HepG2 (cell line): Measurements from ENCODE around the gene KCNAB3. TPM values are rescaled to one million over a fixed set of nuclear protein-coding genes. Genes with fewer than 3 reads are reported as not detected.

Experiments used
- ATAC-seq: fragments of 200-7000 bp; cut with Tn5 transposase; 3 replicates; pipeline ENCODE4 v1.9.1; 2020; ENCODE audit warnings: mild to moderate bottlenecking, moderate library complexity
- BruUV-seq: library from RNA; stranded (reverse); fragments of 400-500 nt; replicated peaks from 2 replicates; lab custom pipeline; 2021; lab: Mats Ljungman, UMichigan
- CTCF ChIA-PET: fragments of 300-600 bp; formaldehyde crosslinking; extraction: SDS; loops from one replicate; lab custom pipeline; 2021; ENCODE audit warnings: low total read pairs, inconsistent platforms, low intra/inter-chr PET ratio; lab: Yijun Ruan, JAX
- POLR2A ChIA-PET: fragments of 350-600 bp; sonication (Branson Sonifier 250); formaldehyde crosslinking; loops from one replicate; lab custom pipeline; 2020; ENCODE audit warnings: antibody characterized with exemption, inconsistent platforms; lab: Yijun Ruan, JAX
- DNase-seq: peaks from one replicate; pipeline ENCODE4 v3.0.0-alpha.2; 2015; ENCODE audit warnings: low spot score
- FAIRE-seq: peaks from 3 replicates; lab custom pipeline; 2011; peaks lifted over from hg19 to GRCh38; lab: Jason Lieb, UNC
- H2AFZ ChIP-seq: one replicate; pipeline ENCODE4 v1.6.1; 2011; ENCODE audit warnings: low read length, inconsistent platforms
- H3K27ac ChIP-seq: fragments of 300-600 bp; 3 replicates; pipeline ENCODE4 v1.8.0; 2011; ENCODE audit warnings: mixed run types, mild to moderate bottlenecking, mixed read lengths, low read length, inconsistent platforms; ENCODE audit not compliant: insufficient read depth; ENCODE audit errors: extremely low read length
- H3K27me3 ChIP-seq, 2 experiments: fragments of 200-600 bp in 1 of 2; 2 replicates in 1 of 2; 3 replicates in 1 of 2; pipeline versions ENCODE4 v1.6.0 to v1.8.0; 2011; ENCODE audit warnings: low read length in 2 of 2, mild to moderate bottlenecking in 2 of 2, moderate library complexity in 2 of 2, inconsistent platforms in 1 of 2; ENCODE audit not compliant: insufficient read depth in 2 of 2, control insufficient read depth in 1 of 2
- H3K36me3 ChIP-seq, 2 experiments: fragments of 200-600 bp in 1 of 2; replicated peaks in 1 of 2; 2 replicates in 1 of 2; 3 replicates in 1 of 2; pipeline versions ENCODE4 v1.5.1 to v1.8.0; 2011; ENCODE audit warnings: low read length in 2 of 2, inconsistent platforms in 1 of 2; ENCODE audit not compliant: insufficient read depth in 2 of 2, control insufficient read depth in 1 of 2
- H3K4me1 ChIP-seq: 2 replicates; pipeline ENCODE4 v1.5.1; 2012; ENCODE audit warnings: low read length, inconsistent platforms; ENCODE audit not compliant: insufficient read depth
- H3K4me2 ChIP-seq: 2 replicates; pipeline ENCODE4 v1.6.0; 2011; ENCODE audit warnings: low read depth, low read length, inconsistent platforms
- H3K4me3 ChIP-seq, 3 experiments: fragments of 200-600 bp in 1 of 3; sonication (generic), shearing (Covaris generic) in 1 of 3; replicated peaks in 1 of 3; 2 replicates each; pipeline ENCODE4 v1.5.1; 2011 to 2016; ENCODE audit warnings: low read length in 3 of 3, inconsistent platforms in 2 of 3, low read depth in 2 of 3, mild to moderate bottlenecking in 2 of 3, control low read depth in 1 of 3, mixed read lengths in 1 of 3; ENCODE audit not compliant: insufficient read depth in 1 of 3
- H3K79me2 ChIP-seq: one replicate; pipeline ENCODE4 v1.6.1; 2011; ENCODE audit warnings: low read length, inconsistent platforms; ENCODE audit not compliant: insufficient read depth
- H3K9ac ChIP-seq: 2 replicates; pipeline ENCODE4 v1.6.0; 2011; ENCODE audit warnings: mild to moderate bottlenecking, low read depth, low read length, inconsistent platforms; ENCODE audit not compliant: insufficient read depth
- H3K9me3 ChIP-seq: 2 replicates; pipeline ENCODE4 v1.5.1; 2012; ENCODE audit warnings: mild to moderate bottlenecking, low read length
- H4K20me1 ChIP-seq: 2 replicates; pipeline ENCODE4 v1.6.0; 2011; ENCODE audit warnings: inconsistent platforms, mild to moderate bottlenecking, low read length, moderate library complexity; ENCODE audit not compliant: insufficient read depth
- CENPT ChIP-seq: sonication (generic); formaldehyde crosslinking; IDR thresholded peaks from 2 replicates; pipeline ENCODE4 v1.8.0; 2022; ENCODE audit warnings: low read depth, mild to moderate bottlenecking, moderate library complexity, missing genetic modification reagents
- JDP2 ChIP-seq: sonication (generic); formaldehyde crosslinking; IDR thresholded peaks from 2 replicates; pipeline ENCODE4 v1.8.1; 2022; ENCODE audit warnings: missing genetic modification reagents, borderline replicate concordance
- MIER2 ChIP-seq: IDR thresholded peaks from 2 replicates; pipeline ENCODE4 v1.6.1; 2016; ENCODE audit warnings: missing biosample characterization, missing genetic modification reagents
- MLLT10 ChIP-seq: sonication (generic); formaldehyde crosslinking; IDR thresholded peaks from 2 replicates; pipeline ENCODE4 v1.4.0; 2020; ENCODE audit warnings: missing genetic modification reagents
- SETDB1 ChIP-seq: sonication (generic); formaldehyde crosslinking; IDR thresholded peaks from 2 replicates; pipeline ENCODE4 v1.5.1; 2020; ENCODE audit warnings: missing genetic modification reagents, mild to moderate bottlenecking, borderline replicate concordance
- SIX1 ChIP-seq: sonication (generic); formaldehyde crosslinking; IDR thresholded peaks from 2 replicates; pipeline ENCODE4 v1.4.0; 2020; ENCODE audit warnings: missing genetic modification reagents, borderline replicate concordance
- SKI ChIP-seq: fragments of 450-650 bp; IDR thresholded peaks from one replicate; pipeline ENCODE4 v1.6.1; 2018; ENCODE audit warnings: mild to moderate bottlenecking; ENCODE audit not compliant: partially characterized antibody
- TCF7L2 ChIP-seq: IDR thresholded peaks from 2 replicates; pipeline ENCODE4 v1.6.1; 2011; ENCODE audit warnings: mild to moderate bottlenecking, low read depth, low read length, moderate library complexity
- THYN1 ChIP-seq: sonication (generic); formaldehyde crosslinking; IDR thresholded peaks from 2 replicates; pipeline ENCODE4 v1.8.1; 2023; ENCODE audit warnings: low read depth, mild to moderate bottlenecking, moderate library complexity, missing genetic modification reagents, borderline replicate concordance
- ZFP62 ChIP-seq: sonication (generic); formaldehyde crosslinking; IDR thresholded peaks from 2 replicates; pipeline ENCODE4 v1.4.0; 2020; ENCODE audit warnings: missing genetic modification reagents
- ZNF180 ChIP-seq: sonication (generic); formaldehyde crosslinking; IDR thresholded peaks from 2 replicates; pipeline ENCODE4 v1.4.0; 2020; ENCODE audit warnings: low read depth, missing genetic modification reagents, borderline replicate concordance
- ZNF354B ChIP-seq: sonication (generic); formaldehyde crosslinking; IDR thresholded peaks from 2 replicates; pipeline ENCODE4 v1.8.0; 2022; ENCODE audit warnings: mild to moderate bottlenecking, missing genetic modification reagents
- ZNF678 ChIP-seq: sonication (generic); formaldehyde crosslinking; IDR thresholded peaks from 2 replicates; pipeline ENCODE4 v1.4.0; 2020; ENCODE audit warnings: mild to moderate bottlenecking, missing genetic modification reagents
- ZSCAN12 ChIP-seq: sonication (generic); formaldehyde crosslinking; IDR thresholded peaks from 2 replicates; pipeline ENCODE4 v1.9.0; 2021; ENCODE audit warnings: mild to moderate bottlenecking, missing genetic modification reagents
- WGBS: methylation state at CpG from one replicate; pipeline ENCODE4 v1.1.6; 2017; ENCODE audit warnings: low lambda C conversion rate; 5-methylcytosine and 5-hydroxymethylcytosine counted together
- in situ Hi-C: cut with HindIII; loops from 2 replicates; pipeline ENCODE4 v1.10.0; 2017; ENCODE audit warnings: low pct_unique_long_range_greater_than_20kb; ENCODE audit not compliant: extremely low pct_ligation_motif_present
- intact Hi-C: fragments of 100-400 bp; cut with micrococcal nuclease; formaldehyde crosslinking; loops from one replicate; pipeline ENCODE4 v1.10.0; 2022; ENCODE audit not compliant: unreplicated experiment
- polyA plus RNA-seq, 8 experiments: library from polyadenylated mRNA; depleted of rRNA in 3 of 8; stranded (reverse) in 7 of 8; unstranded in 1 of 8; fragments of >200 nt; fragmentation: Illumina TruSeq in 4 of 8; extraction: Trizol in 4 of 8; gene quantifications; 2 replicates each; pipeline versions ENCODE4 v1.2.1 to v1.2.3, GENCODE V29; 2011 to 2016; ENCODE audit warnings: low read depth in 4 of 8, missing spikeins in 1 of 8, mixed read lengths in 1 of 8; ENCODE audit not compliant: insufficient read depth in 1 of 8
- total RNA-seq, 5 experiments: library from RNA; depleted of rRNA; stranded (reverse); fragments of >200 nt; fragmentation: Illumina TruSeq; extraction: Trizol; gene quantifications; 2 replicates each; pipeline ENCODE4 v1.2.3, GENCODE V29; 2016; ENCODE audit warnings: low read depth in 1 of 5
- TF ChIP-seq, protein P1 (sequence below): sonication (generic); formaldehyde crosslinking; IDR thresholded peaks from 2 replicates; pipeline ENCODE4 v1.8.0; 2022; ENCODE audit warnings: mild to moderate bottlenecking, missing genetic modification reagents
- TF ChIP-seq, protein P2 (sequence below): sonication (generic); formaldehyde crosslinking; IDR thresholded peaks from 2 replicates; pipeline ENCODE4 v1.4.0; 2020; ENCODE audit warnings: mild to moderate bottlenecking, missing genetic modification reagents
- TF ChIP-seq, protein P3 (sequence below): sonication (generic); formaldehyde crosslinking; IDR thresholded peaks from 2 replicates; pipeline ENCODE4 v1.8.0; 2022; ENCODE audit warnings: mild to moderate bottlenecking, missing genetic modification reagents, borderline replicate concordance

Gene KCNAB3
- total and polyA plus RNA-seq, 2 of the 13 experiments (the other 11 are each of a cell fraction or from before 2014, with no cell fraction given) = 0.29 to 0.88 TPM

DNA sequence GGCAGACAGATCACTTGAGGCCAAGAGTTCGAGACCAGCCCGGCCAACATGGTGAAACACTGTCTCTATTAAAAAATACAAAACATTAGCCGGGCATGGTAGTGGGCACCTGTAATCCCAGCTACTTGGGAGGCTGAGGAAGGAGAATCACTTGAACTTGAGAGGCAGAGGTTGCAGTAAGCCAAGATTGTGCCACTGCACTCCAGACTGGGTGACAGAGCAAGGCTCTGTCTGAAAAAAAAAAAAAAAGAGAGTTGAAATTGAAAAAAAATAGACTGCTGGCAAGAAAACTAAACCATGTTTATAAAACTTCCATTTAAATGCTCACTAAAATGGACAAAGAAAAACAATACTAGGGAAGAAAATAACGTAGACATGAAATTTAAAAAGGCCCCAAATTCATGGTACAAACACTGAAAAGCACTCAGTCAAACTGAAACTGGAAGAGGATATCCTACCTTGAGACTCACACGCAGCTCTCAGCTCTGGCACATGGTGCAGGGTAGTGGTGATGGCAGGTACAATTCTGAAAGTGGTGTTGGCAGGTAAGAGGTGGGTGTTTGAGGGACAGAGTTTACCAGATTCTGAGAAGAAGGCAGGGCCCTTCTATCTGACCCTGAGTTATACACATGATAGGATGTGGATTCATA lies 21.6 kb upstream of the KCNAB3 start:
- no peak for FAIRE-seq
- H3K36me3 ChIP-seq = peaks cover 1 to 28% of the 10 kb centered on the region in 2 experiments; a peak in 2 of 5 replicates
- DNase-seq = no peak
- CTCF ChIA-PET = no interaction called here
- intact Hi-C loops = no loop called here
- no peak overlapping the region for H3K27ac ChIP-seq
- H3K4me1 ChIP-seq = no peaks in the 10 kb centered on the region
- ATAC-seq = no peak
- in situ Hi-C loops = no loop called here
- WGBS = 78% methylated on average over 5 of the region's 5 CpGs
- POLR2A ChIA-PET = no interaction called here
- H4K20me1 ChIP-seq = no peaks in the 10 kb centered on the region
- H3K4me3 ChIP-seq = no peak overlapping the region
- no peak overlapping the region for H2AFZ ChIP-seq
- BruUV-seq = no TSS peak
- no peaks in the 10 kb centered on the region for H3K27me3 ChIP-seq
- no peak overlapping the region for H3K4me2 ChIP-seq
- no peak for TF ChIP-seq TCF7L2
- no peak for TF ChIP-seq SIX1
- TF ChIP-seq CENPT = no peak
- TF ChIP-seq, protein P1, sequence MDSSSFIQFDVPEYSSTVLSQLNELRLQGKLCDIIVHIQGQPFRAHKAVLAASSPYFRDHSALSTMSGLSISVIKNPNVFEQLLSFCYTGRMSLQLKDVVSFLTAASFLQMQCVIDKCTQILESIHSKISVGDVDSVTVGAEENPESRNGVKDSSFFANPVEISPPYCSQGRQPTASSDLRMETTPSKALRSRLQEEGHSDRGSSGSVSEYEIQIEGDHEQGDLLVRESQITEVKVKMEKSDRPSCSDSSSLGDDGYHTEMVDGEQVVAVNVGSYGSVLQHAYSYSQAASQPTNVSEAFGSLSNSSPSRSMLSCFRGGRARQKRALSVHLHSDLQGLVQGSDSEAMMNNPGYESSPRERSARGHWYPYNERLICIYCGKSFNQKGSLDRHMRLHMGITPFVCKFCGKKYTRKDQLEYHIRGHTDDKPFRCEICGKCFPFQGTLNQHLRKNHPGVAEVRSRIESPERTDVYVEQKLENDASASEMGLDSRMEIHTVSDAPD (CRISPR knock-in tag) = no peak
- TF ChIP-seq ZFP62 = no peak
- no peak for TF ChIP-seq SETDB1 (CRISPR knock-in tag)
- TF ChIP-seq MLLT10 (CRISPR knock-in tag) = no peak
- TF ChIP-seq, all 625 proteins: peak for 0
- no peak overlapping the region for H3K9ac ChIP-seq
- H3K9me3 ChIP-seq = no peaks in the 10 kb centered on the region
- no peaks in the 10 kb centered on the region for H3K79me2 ChIP-seq

DNA sequence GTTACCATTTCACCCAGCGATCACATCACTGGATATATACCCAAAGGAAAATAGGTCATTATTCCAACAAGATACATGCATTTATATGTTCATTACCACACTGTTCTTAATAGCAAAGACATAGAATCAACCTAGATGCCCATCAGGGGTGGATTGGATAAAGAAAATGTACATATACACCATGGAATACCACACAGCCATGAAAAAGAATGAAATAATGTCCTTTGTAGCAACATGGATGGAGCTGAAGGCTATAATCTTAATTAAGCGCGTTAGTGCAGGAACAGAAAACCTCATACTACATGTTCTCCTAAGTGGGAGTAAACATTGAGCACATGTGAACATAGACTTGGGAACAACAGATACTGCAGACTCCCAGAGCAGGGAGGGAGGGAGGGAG lies 20.9 kb upstream of the KCNAB3 start:
- H3K36me3 ChIP-seq = peaks cover 3 to 35% of the 10 kb centered on the region in 2 experiments; a peak in 3 of 5 replicates
- DNase-seq (no peak), FAIRE-seq (no peak), ATAC-seq (no peak)
- H3K27me3 ChIP-seq = no peaks in the 10 kb centered on the region
- H2AFZ ChIP-seq = no peak overlapping the region
- H3K9me3 ChIP-seq = no peaks in the 10 kb centered on the region
- BruUV-seq = no TSS peak
- H3K4me2 ChIP-seq = no peak overlapping the region
- H3K4me3 ChIP-seq = no peak overlapping the region
- POLR2A ChIA-PET = no interaction called here
- WGBS = 80% methylated on average over 3 of the region's 3 CpGs
- no peaks in the 10 kb centered on the region for H4K20me1 ChIP-seq
- no peak overlapping the region for H3K27ac ChIP-seq
- no peak overlapping the region for H3K9ac ChIP-seq
- in situ Hi-C loops = no loop called here
- no peaks in the 10 kb centered on the region for H3K79me2 ChIP-seq
- H3K4me1 ChIP-seq = no peaks in the 10 kb centered on the region
- CTCF ChIA-PET = no interaction called here
- intact Hi-C loops = no loop called here
- TF ChIP-seq MIER2 = no peak
- TF ChIP-seq, protein P2, sequence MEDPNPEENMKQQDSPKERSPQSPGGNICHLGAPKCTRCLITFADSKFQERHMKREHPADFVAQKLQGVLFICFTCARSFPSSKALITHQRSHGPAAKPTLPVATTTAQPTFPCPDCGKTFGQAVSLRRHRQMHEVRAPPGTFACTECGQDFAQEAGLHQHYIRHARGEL (CRISPR knock-in tag) = no peak
- TF ChIP-seq THYN1 (CRISPR knock-in tag) = no peak
- TF ChIP-seq, protein P3, sequence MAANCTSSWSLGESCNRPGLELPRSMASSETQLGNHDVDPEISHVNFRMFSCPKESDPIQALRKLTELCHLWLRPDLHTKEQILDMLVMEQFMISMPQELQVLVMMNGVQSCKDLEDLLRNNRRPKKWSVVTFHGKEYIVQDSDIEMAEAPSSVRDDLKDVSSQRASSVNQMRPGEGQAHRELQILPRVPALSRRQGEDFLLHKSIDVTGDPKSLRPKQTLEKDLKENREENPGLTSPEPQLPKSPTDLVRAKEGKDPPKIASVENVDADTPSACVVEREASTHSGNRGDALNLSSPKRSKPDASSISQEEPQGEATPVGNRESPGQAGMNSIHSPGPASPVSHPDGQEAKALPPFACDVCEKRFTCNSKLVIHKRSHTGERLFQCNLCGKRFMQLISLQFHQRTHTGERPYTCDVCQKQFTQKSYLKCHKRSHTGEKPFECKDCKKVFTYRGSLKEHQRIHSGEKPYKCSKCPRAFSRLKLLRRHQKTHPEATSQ = no peak
- no peak for TF ChIP-seq ZNF678
- TF ChIP-seq JDP2 (CRISPR knock-in tag) = no peak
- TF ChIP-seq ZSCAN12 (CRISPR knock-in tag) = no peak
- no peak for TF ChIP-seq SKI
- no peak for TF ChIP-seq ZNF180
- no peak for TF ChIP-seq ZNF354B (CRISPR knock-in tag)
